ENCODE data around the gene PCDHA10.

The PCDHA10 gene

GRCh38 chr5:140883927-140884697 is 28.4 kb downstream of the PCDHA10 start:
- DNase-seq: no peak

GRCh38 chr5:140916325-140916724 is 60.6 kb downstream of the PCDHA10 start:
- no peak for DNase-seq

Data from CD4-positive, alpha-beta T cell treated with Interleukin-4 for 4 hours (primary cell).